SK-N-SH (cell line): ENCODE results near the gene BTBD18.

Source experiments
- ELF1 ChIP-seq: IDR thresholded peaks from 2 replicates; pipeline ENCODE4 v1.4.0; 2012
- EP300 ChIP-seq, 2 experiments: IDR thresholded peaks; 2 replicates each; pipeline versions ENCODE4 v1.4.0 to v1.6.1; 2012; ENCODE audit warnings: borderline replicate concordance in 1 of 2, low read depth in 1 of 2, low read length in 1 of 2
- EZH2phosphoT487 ChIP-seq: fragments of 200-600 bp; sonication (generic); IDR thresholded peaks from 2 replicates; pipeline ENCODE4 v1.6.1; 2017; ENCODE audit warnings: low read depth, mixed run types, mild to moderate bottlenecking, antibody characterized with exemption, moderate library complexity, borderline replicate concordance
- FOXM1 ChIP-seq: IDR thresholded peaks from 2 replicates; pipeline ENCODE4 v1.4.0; 2012; ENCODE audit warnings: low read depth, mild to moderate bottlenecking
- GABPA ChIP-seq: IDR thresholded peaks from 2 replicates; pipeline ENCODE4 v1.4.0; 2012; ENCODE audit warnings: low read depth, mild to moderate bottlenecking
- GATA2 ChIP-seq: sonication (generic); formaldehyde crosslinking; IDR thresholded peaks from 2 replicates; pipeline ENCODE4 v1.5.0; 2020; ENCODE audit warnings: mild to moderate bottlenecking, missing genetic modification reagents
- RAD21 ChIP-seq: IDR thresholded peaks from 2 replicates; pipeline ENCODE4 v1.6.1; 2012; ENCODE audit warnings: mild to moderate bottlenecking, low read length
- RCOR1 ChIP-seq: fragments of 150-350 bp; IDR thresholded peaks from 2 replicates; pipeline ENCODE4 v1.6.1; 2017; ENCODE audit warnings: antibody characterized with exemption, low read length
- SMC3 ChIP-seq: IDR thresholded peaks from 2 replicates; pipeline ENCODE4 v1.6.1; 2012; ENCODE audit warnings: low read depth, low read length, improper control_type of control experiment
- TF ChIP-seq, protein P1 (sequence below): IDR thresholded peaks from 2 replicates; pipeline ENCODE4 v1.4.0; 2012; ENCODE audit warnings: low read depth
- TF ChIP-seq, protein P2 (sequence below): fragments of 200-600 bp; sonication (generic); IDR thresholded peaks from 2 replicates; pipeline ENCODE4 v1.6.1; 2017; ENCODE audit warnings: antibody characterized with exemption, mild to moderate bottlenecking, moderate library complexity
- TF ChIP-seq, protein P3 (sequence below): IDR thresholded peaks from 2 replicates; pipeline ENCODE4 v1.4.0; 2012; ENCODE audit warnings: low read depth, borderline replicate concordance

DNA sequence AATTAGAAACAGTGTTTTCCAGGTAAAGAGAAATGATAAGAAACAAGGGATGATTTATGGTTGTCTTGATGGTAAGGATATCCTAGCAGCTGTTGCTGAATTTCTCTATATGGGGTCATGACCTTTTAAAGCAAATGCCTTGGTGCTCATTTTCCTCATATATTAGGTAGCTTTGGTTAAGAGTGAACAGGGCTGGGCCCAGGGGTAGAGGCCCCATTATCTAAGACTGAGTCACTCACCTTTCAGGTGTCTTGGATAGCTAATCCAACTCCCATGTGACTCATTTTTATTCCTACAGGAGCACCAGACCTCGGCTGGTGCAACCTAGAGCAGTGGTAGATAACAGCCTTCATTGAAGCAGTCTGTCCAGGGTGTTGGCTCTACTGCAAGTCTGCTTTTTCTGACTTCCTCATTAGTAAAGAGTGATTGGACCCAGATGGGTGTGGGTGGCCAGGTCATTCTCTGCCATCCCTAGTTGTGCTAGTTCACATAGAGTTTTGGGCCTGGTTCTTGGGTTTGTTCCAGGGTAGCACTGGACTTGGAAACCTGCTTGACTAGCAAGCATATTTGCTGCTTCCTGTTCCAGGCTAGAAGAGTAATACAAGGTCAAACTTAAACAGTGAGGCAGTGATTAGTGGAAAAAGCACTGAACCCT is 47.4 kb upstream of the BTBD18 start:
- TF ChIP-seq, protein P1, sequence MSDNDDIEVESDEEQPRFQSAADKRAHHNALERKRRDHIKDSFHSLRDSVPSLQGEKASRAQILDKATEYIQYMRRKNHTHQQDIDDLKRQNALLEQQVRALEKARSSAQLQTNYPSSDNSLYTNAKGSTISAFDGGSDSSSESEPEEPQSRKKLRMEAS, result no peak
- TF ChIP-seq, protein P2, sequence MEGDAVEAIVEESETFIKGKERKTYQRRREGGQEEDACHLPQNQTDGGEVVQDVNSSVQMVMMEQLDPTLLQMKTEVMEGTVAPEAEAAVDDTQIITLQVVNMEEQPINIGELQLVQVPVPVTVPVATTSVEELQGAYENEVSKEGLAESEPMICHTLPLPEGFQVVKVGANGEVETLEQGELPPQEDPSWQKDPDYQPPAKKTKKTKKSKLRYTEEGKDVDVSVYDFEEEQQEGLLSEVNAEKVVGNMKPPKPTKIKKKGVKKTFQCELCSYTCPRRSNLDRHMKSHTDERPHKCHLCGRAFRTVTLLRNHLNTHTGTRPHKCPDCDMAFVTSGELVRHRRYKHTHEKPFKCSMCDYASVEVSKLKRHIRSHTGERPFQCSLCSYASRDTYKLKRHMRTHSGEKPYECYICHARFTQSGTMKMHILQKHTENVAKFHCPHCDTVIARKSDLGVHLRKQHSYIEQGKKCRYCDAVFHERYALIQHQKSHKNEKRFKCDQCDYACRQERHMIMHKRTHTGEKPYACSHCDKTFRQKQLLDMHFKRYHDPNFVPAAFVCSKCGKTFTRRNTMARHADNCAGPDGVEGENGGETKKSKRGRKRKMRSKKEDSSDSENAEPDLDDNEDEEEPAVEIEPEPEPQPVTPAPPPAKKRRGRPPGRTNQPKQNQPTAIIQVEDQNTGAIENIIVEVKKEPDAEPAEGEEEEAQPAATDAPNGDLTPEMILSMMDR, result no peak
- TF ChIP-seq EZH2phosphoT487 (no peak), ELF1 (no peak), GATA2 (CRISPR knock-in tag) (no peak), FOXM1 (no peak), RAD21 (no peak), SMC3 (no peak), RCOR1 (no peak), GABPA (no peak), EP300 (IDR thresholded peaks at IDR 0.05; ENCODE audit: borderline replicate concordance in 1 of 2, low read depth in 1 of 2, low read length in 1 of 2) (no peak)
- TF ChIP-seq, protein P3, sequence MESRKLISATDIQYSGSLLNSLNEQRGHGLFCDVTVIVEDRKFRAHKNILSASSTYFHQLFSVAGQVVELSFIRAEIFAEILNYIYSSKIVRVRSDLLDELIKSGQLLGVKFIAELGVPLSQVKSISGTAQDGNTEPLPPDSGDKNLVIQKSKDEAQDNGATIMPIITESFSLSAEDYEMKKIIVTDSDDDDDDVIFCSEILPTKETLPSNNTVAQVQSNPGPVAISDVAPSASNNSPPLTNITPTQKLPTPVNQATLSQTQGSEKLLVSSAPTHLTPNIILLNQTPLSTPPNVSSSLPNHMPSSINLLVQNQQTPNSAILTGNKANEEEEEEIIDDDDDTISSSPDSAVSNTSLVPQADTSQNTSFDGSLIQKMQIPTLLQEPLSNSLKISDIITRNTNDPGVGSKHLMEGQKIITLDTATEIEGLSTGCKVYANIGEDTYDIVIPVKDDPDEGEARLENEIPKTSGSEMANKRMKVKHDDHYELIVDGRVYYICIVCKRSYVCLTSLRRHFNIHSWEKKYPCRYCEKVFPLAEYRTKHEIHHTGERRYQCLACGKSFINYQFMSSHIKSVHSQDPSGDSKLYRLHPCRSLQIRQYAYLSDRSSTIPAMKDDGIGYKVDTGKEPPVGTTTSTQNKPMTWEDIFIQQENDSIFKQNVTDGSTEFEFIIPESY, result no peak
